8988T (cell line): Measurements from ENCODE around the gene CFAP73.
"Not testable (repeated sequence)": the region's sequence is repeated elsewhere in the genome, so short reads cannot be mapped to it uniquely, and the experiment has no call there.

Experiments used
- DNase-seq: peaks from one replicate; pipeline ENCODE4 v3.0.0; 2011

CFAP73 gene

DNA sequence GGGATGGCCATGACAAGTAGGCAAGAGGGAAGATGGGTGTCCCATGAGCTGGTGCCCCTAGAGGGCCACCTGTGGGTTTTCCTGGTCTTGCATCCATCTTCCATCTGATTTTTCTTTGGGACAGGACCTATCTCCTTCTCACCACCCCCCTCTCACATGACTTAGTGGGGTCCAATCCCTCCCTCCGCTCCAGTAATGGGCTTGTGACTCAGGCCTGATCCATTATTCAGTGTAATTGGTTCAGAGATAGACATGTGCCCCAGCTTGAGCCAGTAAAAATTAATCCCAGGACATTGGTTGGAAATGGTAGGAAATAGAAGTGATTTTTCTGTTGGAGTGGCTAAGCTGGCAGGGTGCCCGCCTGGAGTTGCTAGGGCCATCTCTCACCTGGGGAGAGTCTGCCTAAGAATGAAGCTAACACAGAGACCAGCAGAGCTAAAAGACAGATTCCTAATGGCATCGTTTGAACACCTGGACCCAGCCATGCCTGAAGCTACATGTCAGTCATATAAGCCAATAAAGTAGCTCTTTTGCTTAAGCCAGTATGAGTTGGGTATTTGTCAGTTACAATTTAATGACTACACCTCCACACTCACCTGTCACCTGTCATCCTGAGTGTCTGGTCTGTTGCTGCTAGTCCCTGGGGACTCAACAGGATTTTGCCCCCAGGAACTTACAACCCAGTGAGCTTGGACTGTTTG, 28.7 kb upstream of the CFAP73 start:
- no peak for DNase-seq

- DNase-seq, result no peak
Observed at GRCh38 chr12:113127791-113128199, 21.7 kb upstream of the CFAP73 start.

DNA sequence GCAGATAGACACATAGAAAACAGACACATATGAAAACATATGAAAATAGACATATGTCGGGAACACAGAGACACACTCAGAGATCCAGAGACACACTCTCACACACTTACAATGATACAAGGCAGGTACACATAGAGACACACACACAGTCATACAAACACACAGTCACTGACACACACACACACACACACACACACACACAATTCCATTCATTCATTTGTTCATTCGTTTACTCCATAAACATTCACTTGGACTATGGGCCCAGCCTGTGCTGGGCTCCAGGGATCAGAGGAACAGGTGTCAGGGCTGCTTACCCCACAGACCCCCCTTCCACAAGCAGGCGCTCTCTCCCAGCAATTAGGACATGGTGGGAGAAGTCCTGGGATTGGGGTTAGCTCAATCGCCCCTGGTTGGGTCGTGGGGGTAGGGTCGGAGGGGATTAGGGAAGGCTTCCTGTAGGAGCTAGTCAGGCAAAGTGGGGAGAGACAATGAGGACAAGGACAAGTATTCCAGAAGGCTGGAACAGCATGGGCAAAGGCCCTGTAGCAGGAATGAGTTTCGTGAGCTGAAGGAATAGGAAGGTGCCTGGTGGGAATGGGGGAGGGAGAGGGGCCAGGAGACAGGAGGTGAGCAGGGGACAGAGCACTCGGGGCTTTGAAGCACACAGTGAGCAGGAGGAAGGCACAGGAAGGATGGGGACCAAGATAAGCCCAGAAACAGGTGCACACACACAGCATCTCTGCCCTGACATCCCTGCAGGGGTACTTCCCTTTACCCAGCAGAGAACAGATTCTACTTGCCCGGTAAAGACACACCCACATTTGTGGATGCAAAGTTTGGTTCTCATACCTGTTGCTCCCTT, 20.5 kb upstream of the CFAP73 start:
- no peak for DNase-seq

- no peak for DNase-seq
Observed at GRCh38 chr12:113129664-113130456, 19.7 kb upstream of the CFAP73 start.

- peak; percentile 65 for DNase-seq
Observed at GRCh38 chr12:113130457-113131135, 18.9 kb upstream of the CFAP73 start.

DNA sequence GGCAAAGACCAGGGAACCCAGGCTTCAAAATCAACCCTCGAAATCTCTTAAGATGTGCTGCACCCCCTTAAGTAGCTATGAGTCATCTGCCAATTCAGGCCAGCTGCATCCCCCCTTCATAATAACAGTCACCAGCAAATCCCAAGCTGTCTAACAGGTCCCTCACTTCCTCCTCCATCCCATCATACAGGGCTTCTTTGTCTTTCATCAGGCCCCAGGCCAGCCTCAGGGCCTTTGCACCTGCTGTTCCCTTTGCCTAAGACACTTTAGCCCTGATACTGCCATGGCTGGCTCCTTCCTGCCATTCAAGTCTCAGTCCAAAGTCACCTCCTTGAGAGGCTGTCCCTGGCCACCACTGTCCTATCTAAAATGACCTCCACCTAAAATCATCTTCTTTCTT, 18.0 kb upstream of the CFAP73 start:
- DNase-seq, result no peak

DNA sequence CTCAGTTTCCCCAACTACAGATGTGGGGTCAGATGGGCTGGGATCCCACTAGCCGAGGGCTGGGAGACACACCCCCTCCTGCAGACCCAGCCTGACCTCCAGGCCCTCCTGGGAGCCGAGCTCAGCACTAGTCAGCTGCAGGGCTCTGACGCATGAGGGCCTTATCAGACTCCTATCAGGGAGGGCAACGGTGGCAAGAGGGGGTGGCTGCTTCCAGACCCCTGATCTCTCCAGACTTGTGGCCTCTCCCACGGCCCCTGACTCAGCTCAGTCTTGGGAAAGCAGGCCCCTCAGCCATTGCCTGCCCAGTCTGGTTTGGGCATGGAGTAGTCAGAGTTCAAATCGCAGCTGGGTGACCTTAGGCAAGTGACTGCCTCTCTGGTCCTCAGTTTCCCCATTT, 16.5 kb upstream of the CFAP73 start:
- DNase-seq, result no peak

GRCh38 chr12:113133666-113134065, 15.9 kb upstream of the CFAP73 start:
- DNase-seq, result no peak

GRCh38 chr12:113134071-113134470, 15.5 kb upstream of the CFAP73 start:
- DNase-seq, result no peak

GRCh38 chr12:113134521-113134951, 15.0 kb upstream of the CFAP73 start:
- no peak for DNase-seq

DNA sequence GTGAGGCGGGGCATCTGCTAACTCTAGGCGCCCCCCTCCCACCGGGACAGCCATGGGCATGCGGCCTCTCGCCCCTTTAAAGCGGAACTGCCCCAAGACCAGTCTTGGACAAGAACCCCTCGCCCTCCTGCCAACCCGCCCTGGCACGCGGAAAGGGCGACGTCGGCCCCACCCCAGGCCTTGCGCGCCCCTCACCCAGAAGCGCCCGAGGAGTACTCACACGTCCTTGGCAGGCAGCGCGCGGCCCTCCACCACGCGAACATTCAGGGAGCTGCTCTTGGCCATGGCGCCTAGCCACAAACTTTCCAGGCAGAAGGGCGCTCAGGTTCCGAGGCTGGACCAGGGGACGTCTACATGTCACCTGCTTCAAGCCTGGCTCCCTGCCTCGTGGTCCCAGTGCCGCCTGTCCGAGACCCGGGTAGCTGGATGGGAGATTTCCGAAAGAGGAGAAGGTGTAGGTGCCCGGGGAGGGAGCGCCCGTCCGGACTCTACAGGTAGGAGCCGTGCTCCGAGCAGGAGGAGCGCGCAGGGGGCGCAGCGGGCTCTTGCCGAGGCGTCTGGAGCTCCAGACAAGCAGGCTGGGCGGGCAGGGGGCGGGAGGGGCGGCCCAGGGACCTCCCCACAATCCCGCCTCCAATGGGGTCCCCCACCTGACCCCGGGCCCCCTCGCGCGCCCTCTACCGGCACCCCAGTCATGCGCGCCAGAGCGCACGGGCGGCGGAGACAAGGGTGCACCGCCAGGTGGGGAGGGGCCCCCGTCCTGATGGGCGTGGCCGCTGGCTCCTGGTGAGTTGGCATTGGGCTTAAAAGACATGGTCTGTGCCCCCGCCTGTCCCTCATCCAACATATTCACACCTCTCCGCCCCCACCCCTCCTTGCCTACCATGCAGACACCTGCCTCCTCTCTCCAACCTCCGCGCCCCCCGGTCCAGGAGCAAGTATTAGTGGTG, 14.1 kb upstream of the CFAP73 start, which contains the start of gene RASAL1:
Gene RASAL1, minus strand, starts transcription at position 584 of the 950 bp plus-strand sequence. Its CDS starts 299 bp downstream, at position 285.
- DNase-seq, result peak; percentile 90

GRCh38 chr12:113136128-113136989, 13.2 kb upstream of the CFAP73 start:
- DNase-seq, result no peak

- DNase-seq, result no peak
Observed at GRCh38 chr12:113136990-113137511, 12.5 kb upstream of the CFAP73 start.

- no peak for DNase-seq
Observed at GRCh38 chr12:113137861-113138783, 11.4 kb upstream of the CFAP73 start.

DNA sequence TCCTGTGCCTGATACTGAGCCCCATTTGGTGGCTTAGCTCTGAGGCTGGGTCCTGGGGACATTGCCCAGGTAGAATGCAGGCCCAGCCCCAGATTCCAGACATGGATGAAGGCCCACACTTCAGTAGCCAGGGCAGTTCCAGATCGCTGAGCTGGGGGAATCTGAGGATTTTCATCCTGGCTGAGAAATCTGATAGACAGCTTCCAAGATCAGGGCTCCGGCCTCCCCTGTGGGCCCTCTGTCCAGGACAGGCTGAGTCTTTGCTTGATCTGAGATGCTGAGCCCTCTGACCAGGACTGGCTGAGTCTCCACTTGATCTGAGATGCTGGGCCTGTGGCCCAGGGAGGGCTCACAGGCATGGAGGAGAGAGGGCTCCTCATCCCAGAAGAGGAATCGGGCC, 10.7 kb upstream of the CFAP73 start:
- no peak for DNase-seq

DNA sequence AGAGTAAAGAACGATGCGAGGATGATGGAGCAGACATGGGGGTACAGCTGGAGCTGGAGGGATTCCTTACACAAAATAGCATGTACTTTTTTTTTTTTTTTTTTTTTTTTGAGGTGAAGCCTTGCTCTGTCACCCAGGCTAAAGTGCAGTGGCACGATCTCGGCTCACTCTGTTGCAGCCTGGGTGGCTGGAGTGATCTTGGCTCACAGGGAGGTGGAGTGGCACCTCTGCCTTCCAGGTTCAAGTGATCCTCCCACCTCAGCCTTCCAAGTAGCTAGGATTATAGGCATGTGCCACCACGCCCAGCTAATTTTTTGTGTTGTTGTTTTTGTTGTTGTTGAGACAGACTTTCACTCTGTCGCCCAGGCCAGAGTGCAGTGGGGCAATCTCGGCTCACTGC, 8.8 kb upstream of the CFAP73 start:
- no peak for DNase-seq

GRCh38 chr12:113141716-113142115, 7.8 kb upstream of the CFAP73 start:
- DNase-seq, result not testable (repeated sequence)

GRCh38 chr12:113142173-113142885, 7.2 kb upstream of the CFAP73 start:
- DNase-seq, result no peak
